Measurements from ENCODE around the gene CASKIN1.
"Not testable (repeated sequence)": the region's sequence is repeated elsewhere in the genome, so short reads cannot be mapped to it uniquely, and the experiment has no call there.

CASKIN1 gene

GRCh38 chr16:2133797-2134196 is 62.6 kb downstream of the CASKIN1 start:
- Histone ChIP-seq H3K4me3 (ENCODE audit: low read depth in 1 of 2, low read length in 2 of 2) (peak overlapping the region in 1 of 2 donors; percentile 28), H3K4me1 (ENCODE audit: control insufficient read depth in 1 of 2, insufficient read depth in 2 of 2, low read length in 2 of 2) (peaks cover 0 to 15% of the 10 kb centered on the region in 2 donors)
- H3K36me3 ChIP-seq (ENCODE audit: control insufficient read depth in 1 of 2, insufficient read depth in 2 of 2, low read length in 2 of 2); H3K9me3 ChIP-seq (ENCODE audit: control insufficient read depth in 1 of 2, low read length in 2 of 2); H3K27ac ChIP-seq (ENCODE audit: low read length); H3K27me3 ChIP-seq (ENCODE audit: low read depth, low read length): not testable (repeated sequence)

GRCh38 chr16:2129890-2130447 is 66.4 kb downstream of the CASKIN1 start:
- H3K36me3 ChIP-seq (ENCODE audit: control insufficient read depth in 1 of 2, insufficient read depth in 2 of 2, low read length in 2 of 2); H3K27ac ChIP-seq (ENCODE audit: low read length); H3K4me3 ChIP-seq (ENCODE audit: low read depth in 1 of 2, low read length in 2 of 2); H3K27me3 ChIP-seq (ENCODE audit: low read depth, low read length); H3K9me3 ChIP-seq (ENCODE audit: control insufficient read depth in 1 of 2, low read length in 2 of 2): not testable (repeated sequence)
- peaks cover 0 to 34% of the 10 kb centered on the region in 2 donors for H3K4me1 ChIP-seq (ENCODE audit: control insufficient read depth in 1 of 2, insufficient read depth in 2 of 2, low read length in 2 of 2)

- not testable (repeated sequence) for H3K36me3 ChIP-seq (ENCODE audit: control insufficient read depth in 1 of 2, insufficient read depth in 2 of 2, low read length in 2 of 2); H3K4me3 ChIP-seq (ENCODE audit: low read depth in 1 of 2, low read length in 2 of 2); H3K27ac ChIP-seq (ENCODE audit: low read length); H3K9me3 ChIP-seq (ENCODE audit: control insufficient read depth in 1 of 2, low read length in 2 of 2); H3K27me3 ChIP-seq (ENCODE audit: low read depth, low read length)
- H3K4me1 ChIP-seq (ENCODE audit: control insufficient read depth in 1 of 2, insufficient read depth in 2 of 2, low read length in 2 of 2), result peaks cover 0 to 34% of the 10 kb centered on the region in 2 donors
Observed at GRCh38 chr16:2129251-2129650, 67.2 kb downstream of the CASKIN1 start.

- not testable (repeated sequence) for H3K27me3 ChIP-seq (ENCODE audit: low read depth, low read length); H3K36me3 ChIP-seq (ENCODE audit: control insufficient read depth in 1 of 2, insufficient read depth in 2 of 2, low read length in 2 of 2); H3K27ac ChIP-seq (ENCODE audit: low read length); H3K9me3 ChIP-seq (ENCODE audit: control insufficient read depth in 1 of 2, low read length in 2 of 2)
- Histone ChIP-seq H3K4me1 (ENCODE audit: control insufficient read depth in 1 of 2, insufficient read depth in 2 of 2, low read length in 2 of 2) (peaks cover 0 to 34% of the 10 kb centered on the region in 2 donors), H3K4me3 (ENCODE audit: low read depth in 1 of 2, low read length in 2 of 2) (peak overlapping the region in 1 of 2 donors; percentile 4)
Observed at GRCh38 chr16:2127630-2128280, 68.7 kb downstream of the CASKIN1 start.

Measured in muscle layer of duodenum (tissue), 2 donors.